Measurements from ENCODE around the gene ANKS3.
A peak's percentile ranks its signal among the peaks of the same experiment; 100 is the strongest.

The ANKS3 gene

GRCh38 chr16:4734063-4734729 is at the start of gene ANKS3, which contains the start of gene DNAAF8:
TSS of gene ANKS3 (minus strand) at chr16:4734271. CDS start at chr16:4730149, 4,122 bp downstream.
TSS of gene DNAAF8 (plus strand) at chr16:4734537. CDS start at chr16:4736515, 1,978 bp downstream.
- DNase-seq: peak; percentile 76

GRCh38 chr16:4783251-4783950 is 49.3 kb upstream of the ANKS3 start:
- no peak for DNase-seq

GRCh38 chr16:4780235-4780634 is 46.2 kb upstream of the ANKS3 start:
- DNase-seq: no peak

- no peak for DNase-seq
Measured at GRCh38 chr16:4778050-4778392, 44.0 kb upstream of the ANKS3 start.

- DNase-seq: no peak
Measured at GRCh38 chr16:4777339-4778049, 43.4 kb upstream of the ANKS3 start.

- no peak for DNase-seq
Measured at GRCh38 chr16:4776141-4776705, 42.2 kb upstream of the ANKS3 start.

- DNase-seq: no peak
Measured at GRCh38 chr16:4775005-4775404, 40.9 kb upstream of the ANKS3 start.

- DNase-seq: no peak
Measured at GRCh38 chr16:4772351-4772750, 38.3 kb upstream of the ANKS3 start.

- DNase-seq: no peak
Measured at GRCh38 chr16:4771646-4772045, 37.6 kb upstream of the ANKS3 start.

GRCh38 chr16:4769306-4769638 is 35.2 kb upstream of the ANKS3 start:
- no peak for DNase-seq

- peak; percentile 75 for DNase-seq
Measured at GRCh38 chr16:4768549-4769305, 34.7 kb upstream of the ANKS3 start.

GRCh38 chr16:4767872-4768548 is 33.9 kb upstream of the ANKS3 start:
- DNase-seq: no peak

GRCh38 chr16:4766875-4767628 is 33.0 kb upstream of the ANKS3 start, which contains the start of gene ZNF500:
TSS of gene ZNF500 (minus strand) at chr16:4767162. CDS start at chr16:4765978, 1,184 bp downstream.
- DNase-seq: peak; percentile 76

GRCh38 chr16:4765511-4766474 is 31.7 kb upstream of the ANKS3 start:
- no peak for DNase-seq

- no peak for DNase-seq
Measured at GRCh38 chr16:4763791-4764190, 29.7 kb upstream of the ANKS3 start.

GRCh38 chr16:4762205-4762604 is 28.1 kb upstream of the ANKS3 start:
- no peak for DNase-seq

GRCh38 chr16:4760221-4760910 is 26.3 kb upstream of the ANKS3 start:
- no peak for DNase-seq

- no peak for DNase-seq
Measured at GRCh38 chr16:4755687-4756086, 21.6 kb upstream of the ANKS3 start.

GRCh38 chr16:4754865-4755264 is 20.8 kb upstream of the ANKS3 start:
- no peak for DNase-seq

GRCh38 chr16:4753227-4753626 is 19.2 kb upstream of the ANKS3 start:
- no peak for DNase-seq

Data from 8988T (cell line).